Activated CD8-positive, alpha-beta T cell treated with anti-CD3 and anti-CD28 coated beads, Interleukin-2, amount 10 ng/mL, durations not matched to agents 7 days and 5 days (primary cell): ENCODE data around the gene TLCD3B. TPM values are rescaled to one million over a fixed set of nuclear protein-coding genes. Genes with fewer than 3 reads are reported as not detected.
"Not testable (repeated sequence)": the region's sequence is repeated elsewhere in the genome, so short reads cannot be mapped to it uniquely, and the experiment has no call there.

ENCODE experiments used
- ATAC-seq: fragments of 150-1000 bp; cut with Tn5 transposase; one replicate; pipeline ENCODE4 v1.10.0; 2021; ENCODE audit warnings: moderate library complexity
- CTCF ChIA-PET: fragments of 350-600 bp; sonication (Branson Sonifier 250); formaldehyde crosslinking; loops from one replicate; lab custom pipeline; 2021; ENCODE audit warnings: antibody characterized with exemption; lab: Charles Lee
- POLR2A ChIA-PET: fragments of 350-600 bp; sonication (Branson Sonifier 250); formaldehyde crosslinking; loops from one replicate; lab custom pipeline; 2021; ENCODE audit warnings: antibody characterized with exemption; lab: Charles Lee
- DNase-seq: peaks from one replicate; pipeline ENCODE4 v3.0.0-alpha.2; 2020
- H3K27ac Mint-ChIP-seq: one replicate; pipeline ENCODE4 v1.8.0; 2021; ENCODE audit warnings: mild to moderate bottlenecking, mixed read lengths
- H3K27me3 Mint-ChIP-seq: one replicate; pipeline ENCODE4 v1.8.0; 2021; ENCODE audit warnings: low read depth, mixed read lengths
- H3K36me3 Mint-ChIP-seq: one replicate; pipeline ENCODE4 v1.8.0; 2021; ENCODE audit warnings: low read depth, mixed read lengths
- H3K4me1 Mint-ChIP-seq: one replicate; pipeline ENCODE4 v1.8.0; 2021; ENCODE audit warnings: low read depth, mixed read lengths
- H3K4me3 Mint-ChIP-seq: one replicate; pipeline ENCODE4 v1.8.0; 2021; ENCODE audit warnings: mild to moderate bottlenecking, mixed read lengths
- H3K9me3 Mint-ChIP-seq: one replicate; pipeline ENCODE4 v1.8.0; 2022; ENCODE audit warnings: mixed read lengths; ENCODE audit not compliant: insufficient read depth
- total RNA-seq, 2 experiments: library from RNA; stranded (reverse); gene quantifications; one replicate each; pipeline ENCODE4 v1.2.3, GENCODE V29; 2021

Gene TLCD3B
- total RNA-seq, 2 experiments from 2014 or later = 4.6 TPM

- ChIA-PET POLR2A (no interaction called here), CTCF (no interaction called here)
- DNase-seq (no peak), ATAC-seq (no peak)
- H3K4me1 Mint-ChIP-seq = peaks cover 16% of the 10 kb centered on the region
- H3K27ac Mint-ChIP-seq = no peak overlapping the region
- H3K4me3 Mint-ChIP-seq = no peak overlapping the region
- H3K27me3 Mint-ChIP-seq = peaks cover 25% of the 10 kb centered on the region
- H3K9me3 Mint-ChIP-seq = no peaks in the 10 kb centered on the region
- no peaks in the 10 kb centered on the region for H3K36me3 Mint-ChIP-seq
Observed at GRCh38 chr16:30025156-30025555, 5.9 kb downstream of the TLCD3B start.

- Mint-ChIP-seq H3K4me1 (peaks cover 13% of the 10 kb centered on the region), H3K9me3 (no peaks in the 10 kb centered on the region), H3K27ac (no peak overlapping the region), H3K36me3 (no peaks in the 10 kb centered on the region), H3K4me3 (no peak overlapping the region), H3K27me3 (peaks cover 19% of the 10 kb centered on the region)
- CTCF ChIA-PET = no interaction called here
- ATAC-seq = no peak
- DNase-seq = no peak
- POLR2A ChIA-PET = no interaction called here
Observed at GRCh38 chr16:30024451-30024850, 6.6 kb downstream of the TLCD3B start.

DNA sequence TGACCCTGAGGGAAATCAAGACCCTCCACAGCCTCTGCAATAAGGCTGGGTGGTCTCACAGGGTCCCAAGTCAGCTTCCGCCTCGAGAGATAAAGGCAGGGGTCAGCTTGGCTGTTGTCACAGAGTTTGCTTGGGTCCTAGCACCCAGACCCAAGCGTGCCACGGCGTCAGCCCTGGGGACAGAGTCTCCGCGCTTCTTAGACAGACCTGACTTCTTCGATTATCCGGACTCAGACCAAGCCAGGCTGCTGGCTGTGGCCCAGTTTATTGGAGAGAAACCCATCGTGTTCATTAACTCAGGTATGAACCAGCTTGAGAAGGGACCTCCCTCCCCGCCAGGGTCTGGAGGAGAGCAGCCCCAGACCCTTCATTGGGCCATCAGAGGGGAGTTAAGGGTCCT, 7.5 kb downstream of the TLCD3B start:
- CTCF ChIA-PET = interaction anchor here (1.7 kb wide), 1 partner anchor 8 kb away, joined by 12 read pairs; the partner anchor contains the start of gene TLCD3B
- Mint-ChIP-seq H3K27me3 (peaks cover 18% of the 10 kb centered on the region), H3K4me1 (peaks cover 13% of the 10 kb centered on the region), H3K27ac (no peak overlapping the region), H3K36me3 (no peaks in the 10 kb centered on the region), H3K4me3 (no peak overlapping the region), H3K9me3 (no peaks in the 10 kb centered on the region)
- ATAC-seq (no peak), DNase-seq (no peak)
- POLR2A ChIA-PET = no interaction called here

DNA sequence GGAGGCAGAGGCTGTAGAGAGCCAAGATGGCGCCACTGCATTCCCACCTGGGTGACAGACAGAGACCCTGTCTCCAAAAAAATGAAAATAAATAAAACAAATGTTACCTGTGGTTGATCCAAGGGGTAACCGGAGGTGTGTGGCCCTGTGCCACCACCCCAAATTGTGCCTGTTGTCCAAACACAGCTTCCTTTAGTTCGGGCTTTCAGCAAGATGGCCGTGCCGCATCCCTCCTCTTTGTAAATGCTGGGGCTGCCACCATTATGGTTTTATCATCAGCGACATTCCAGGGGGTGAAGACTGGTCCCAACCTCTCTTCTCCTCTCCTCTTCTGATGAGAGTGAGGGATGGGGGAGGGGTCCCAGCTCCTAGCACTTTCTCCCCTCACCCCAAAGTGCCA, 8.2 kb downstream of the TLCD3B start, which contains the start of gene C16orf92:
TSS of gene C16orf92 (plus strand) at position 312 of the 400 bp plus-strand sequence. CDS start 143 bp downstream, outside the sequence.
- Mint-ChIP-seq H3K27me3 (peaks cover 15% of the 10 kb centered on the region), H3K9me3 (no peaks in the 10 kb centered on the region), H3K4me1 (peaks cover 13% of the 10 kb centered on the region), H3K27ac (no peak within 1 kb of the TSS), H3K36me3 (no peaks in the 10 kb centered on the region), H3K4me3 (no peak within 1 kb of the TSS)
- ATAC-seq = no peak
- no peak for DNase-seq
- CTCF ChIA-PET = interaction anchor here (1.7 kb wide), 1 partner anchor 9 kb away, joined by 12 read pairs; the partner anchor contains the start of gene TLCD3B
- POLR2A ChIA-PET = no interaction called here

DNA sequence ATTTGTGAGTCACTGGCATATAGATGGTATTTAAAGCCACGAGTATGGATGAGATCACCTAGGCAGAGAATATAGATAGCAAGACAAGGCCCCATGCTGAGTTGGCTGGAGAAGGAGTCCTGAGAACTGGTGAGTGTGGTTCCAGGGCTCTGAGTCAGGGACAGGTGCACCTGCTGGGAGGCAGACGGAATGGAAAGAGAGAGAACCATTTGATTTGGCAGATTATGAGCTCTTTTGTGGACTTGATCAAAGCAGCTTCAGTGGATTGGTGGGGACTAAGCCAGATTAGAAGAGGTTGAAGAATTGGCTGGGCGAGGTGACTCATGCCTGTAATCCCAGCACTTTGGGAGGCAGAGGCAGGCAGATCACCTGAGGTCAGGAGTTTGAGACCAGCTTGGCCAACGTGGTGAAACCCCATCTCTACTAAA, 12.3 kb downstream of the TLCD3B start:
- no peak for ATAC-seq
- H3K4me3 Mint-ChIP-seq = no peak overlapping the region

DNA sequence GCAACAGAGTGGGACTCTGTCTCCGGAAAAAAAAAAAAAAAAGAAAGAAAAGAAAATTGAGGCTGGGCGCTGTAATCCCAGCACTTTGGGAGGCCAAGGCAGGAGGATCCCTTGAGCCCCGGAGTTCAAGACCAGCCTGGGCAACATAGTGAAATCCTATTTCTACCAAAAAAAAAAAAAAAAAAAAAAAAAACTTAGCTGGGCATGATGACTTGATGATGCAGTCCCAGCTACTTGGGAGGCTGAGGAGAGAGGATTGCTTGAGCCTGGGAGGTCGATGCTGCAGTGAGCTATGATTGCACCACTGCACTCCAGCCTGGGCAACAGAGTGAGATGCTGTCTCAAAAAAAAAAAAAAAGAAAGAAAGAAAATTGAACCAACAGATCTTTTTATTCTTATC, 13.1 kb downstream of the TLCD3B start:
- H3K36me3 Mint-ChIP-seq, DNase-seq, ATAC-seq, H3K9me3 Mint-ChIP-seq, H3K27ac Mint-ChIP-seq, H3K4me3 Mint-ChIP-seq, POLR2A ChIA-PET: not testable (repeated sequence)
- Mint-ChIP-seq H3K27me3 (peaks cover 16% of the 10 kb centered on the region), H3K4me1 (peaks cover 13% of the 10 kb centered on the region)
- CTCF ChIA-PET = interaction anchor here (1.6 to 5.1 kb wide), 2 partner anchors 14 to 327 kb away, joined by 6 to 21 read pairs; partner anchors contain the start of gene TLCD3B

More for the DNA sequence above, 12.3 kb downstream of the TLCD3B start:
- POLR2A ChIA-PET = no interaction called here
- DNase-seq = no peak
- CTCF ChIA-PET = interaction anchor here (1.3 to 5.1 kb wide), 4 partner anchors 13 to 327 kb away, joined by 6 to 21 read pairs (median 7); partner anchors contain the start of gene TLCD3B
- Mint-ChIP-seq H3K4me1 (peaks cover 13% of the 10 kb centered on the region), H3K27me3 (peaks cover 16% of the 10 kb centered on the region), H3K36me3 (no peaks in the 10 kb centered on the region), H3K9me3 (no peaks in the 10 kb centered on the region), H3K27ac (no peak overlapping the region)

DNA sequence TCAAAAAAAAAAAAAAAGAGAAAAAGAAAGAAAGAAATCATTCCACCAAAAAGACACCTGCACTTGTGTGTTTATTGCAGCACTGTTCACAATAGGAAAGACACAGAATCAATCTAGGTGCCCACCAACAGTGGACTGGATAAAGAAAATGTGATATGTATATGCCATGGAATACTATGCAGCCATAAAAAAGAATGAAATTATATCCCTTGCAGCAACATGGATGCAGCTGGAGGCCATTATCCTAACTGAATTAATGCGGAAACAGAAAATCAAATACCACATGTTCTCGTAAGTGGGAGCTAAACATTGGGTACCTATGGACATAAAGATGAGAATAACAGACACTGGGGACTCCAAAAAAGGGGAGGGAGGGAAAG, 13.8 kb downstream of the TLCD3B start:
- ATAC-seq = no peak
- Mint-ChIP-seq H3K9me3 (no peaks in the 10 kb centered on the region), H3K4me1 (peaks cover 13% of the 10 kb centered on the region), H3K27ac (no peak overlapping the region), H3K36me3 (no peaks in the 10 kb centered on the region), H3K4me3 (no peak overlapping the region), H3K27me3 (peaks cover 20% of the 10 kb centered on the region)
- DNase-seq = no peak
- POLR2A ChIA-PET = interaction anchor here (0.5 kb wide), 1 partner anchor 227 kb away, joined by 3 read pairs; the partner anchor contains the start of gene KIF22
- CTCF ChIA-PET = interaction anchor here (1.4 to 5.1 kb wide), 2 partner anchors 15 to 38 kb away, joined by 5 to 21 read pairs; partner anchors contain the start of gene TLCD3B

DNA sequence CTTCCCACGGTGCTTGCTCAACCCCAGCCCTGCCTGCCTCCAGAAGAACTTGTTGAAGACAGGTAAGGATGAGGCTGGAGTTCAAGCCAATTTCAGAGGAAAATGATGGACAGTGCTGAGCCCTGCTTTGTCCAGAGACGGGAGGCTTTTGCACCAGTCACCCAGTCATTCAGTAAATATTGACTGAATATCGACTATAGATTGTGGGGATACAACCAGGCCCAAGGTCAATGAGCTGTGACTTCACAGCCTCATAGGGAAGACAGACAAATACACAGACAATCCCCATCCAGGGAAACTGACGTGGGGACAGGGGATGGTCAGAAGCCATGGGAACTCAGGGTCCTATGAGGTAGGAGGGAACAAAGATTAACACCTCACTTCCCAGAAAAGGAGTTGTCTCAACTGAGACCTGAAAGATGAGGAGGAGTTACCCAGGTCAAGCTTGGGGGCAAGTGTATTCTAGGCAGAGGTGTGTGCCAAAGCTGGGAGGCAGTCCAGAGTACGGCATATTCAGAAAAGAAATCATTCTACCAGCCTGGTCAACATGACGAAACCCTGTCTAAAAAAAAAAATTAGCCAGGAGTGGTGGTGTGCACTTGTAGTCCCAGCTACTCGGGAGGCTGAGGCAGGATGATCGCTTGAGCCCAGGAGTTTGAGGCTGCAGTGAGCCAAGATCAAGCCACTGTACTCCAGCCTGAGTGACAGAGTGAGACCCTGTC, 14.4 kb downstream of the TLCD3B start:
- H3K4me3 Mint-ChIP-seq = no peak overlapping the region

GRCh38 chr16:30015450-30015849, 15.6 kb downstream of the TLCD3B start:
- POLR2A ChIA-PET, ATAC-seq, H3K36me3 Mint-ChIP-seq, H3K9me3 Mint-ChIP-seq, H3K4me1 Mint-ChIP-seq, H3K4me3 Mint-ChIP-seq, H3K27ac Mint-ChIP-seq, DNase-seq: not testable (repeated sequence)
- CTCF ChIA-PET = interaction anchor here (0.6 to 0.9 kb wide), 2 partner anchors 17 to 40 kb away, joined by 3 to 4 read pairs; no protein-coding TSS in a partner anchor
- H3K27me3 Mint-ChIP-seq = peaks cover 28% of the 10 kb centered on the region

More for the DNA sequence above, 14.4 kb downstream of the TLCD3B start:
- Mint-ChIP-seq H3K27me3 (peaks cover 26% of the 10 kb centered on the region), H3K4me1 (peaks cover 15% of the 10 kb centered on the region), H3K27ac (no peak overlapping the region), H3K36me3 (peaks cover 2% of the 10 kb centered on the region), H3K9me3 (no peaks in the 10 kb centered on the region)
- DNase-seq (no peak), ATAC-seq (no peak)
- ChIA-PET CTCF (interaction anchor here (1.4 to 5.1 kb wide), 2 partner anchors 15 to 39 kb away, joined by 5 to 21 read pairs; partner anchors contain the start of gene TLCD3B), POLR2A (interaction anchor here (0.5 to 0.6 kb wide), 2 partner anchors 41 to 226 kb away, joined by 3 read pairs; partner anchors contain the start of gene KIF22)

DNA sequence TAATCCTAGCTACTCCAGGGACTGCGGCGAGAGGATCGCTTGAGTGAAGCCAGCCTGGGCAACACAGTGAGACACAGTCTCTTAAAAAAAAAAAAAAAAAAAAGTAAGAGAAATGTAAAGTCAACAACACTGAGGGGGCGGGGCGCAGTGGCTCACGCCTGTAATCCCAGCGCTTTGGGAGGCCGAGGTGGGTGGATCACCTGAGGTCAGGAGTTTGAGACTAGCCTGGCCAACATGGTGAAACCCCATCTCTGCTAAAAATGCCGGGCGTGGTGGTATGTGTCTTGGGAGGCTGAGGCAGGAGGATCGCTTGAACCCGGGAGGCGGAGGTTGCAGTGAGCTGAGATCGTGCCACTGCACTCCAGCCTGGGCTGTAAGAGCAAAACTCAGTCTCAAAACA, 18.5 kb downstream of the TLCD3B start:
- ATAC-seq, H3K36me3 Mint-ChIP-seq, DNase-seq, H3K27ac Mint-ChIP-seq, H3K4me1 Mint-ChIP-seq, CTCF ChIA-PET, H3K4me3 Mint-ChIP-seq, POLR2A ChIA-PET, H3K9me3 Mint-ChIP-seq: not testable (repeated sequence)
- peaks cover 33% of the 10 kb centered on the region for H3K27me3 Mint-ChIP-seq

- POLR2A ChIA-PET = no interaction called here
- Mint-ChIP-seq H3K9me3 (no peaks in the 10 kb centered on the region), H3K27ac (no peak overlapping the region), H3K27me3 (peaks cover 32% of the 10 kb centered on the region), H3K4me1 (peaks cover 10% of the 10 kb centered on the region), H3K4me3 (peak overlapping the region; percentile 69), H3K36me3 (peaks cover 2% of the 10 kb centered on the region)
- ATAC-seq = no peak
- CTCF ChIA-PET = no interaction called here
- DNase-seq = no peak
Observed at GRCh38 chr16:30011714-30012504, 19.2 kb downstream of the TLCD3B start.
